ENCODE results near the gene MYO5C.

Gene MYO5C

DNA sequence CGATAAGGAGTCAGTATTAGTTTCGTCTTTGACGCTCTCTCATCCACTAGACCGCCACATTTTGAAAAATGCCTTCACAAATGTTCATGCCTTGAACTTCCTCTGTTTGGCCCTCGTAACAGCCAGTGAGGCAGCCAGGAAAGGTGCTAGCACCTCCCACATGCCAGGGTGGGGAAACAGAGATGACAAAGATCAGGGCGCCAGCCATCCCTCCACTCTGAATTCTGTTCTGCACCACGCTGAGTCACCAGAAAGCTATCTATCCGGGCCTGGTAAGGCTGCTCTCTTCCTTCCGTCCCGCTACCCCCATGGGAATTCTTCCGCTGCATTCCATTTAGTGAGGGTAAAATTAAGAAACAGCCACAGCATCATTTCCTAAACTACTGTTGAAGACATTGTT lies 151.7 kb downstream of the MYO5C start:
- no peak for TF ChIP-seq CTCF (IDR thresholded peaks at IDR 0.05)
- peaks cover 25% of the 10 kb centered on the region for H3K36me3 Mint-ChIP-seq (ENCODE audit: low read depth)
- no peaks in the 10 kb centered on the region for H3K27me3 Mint-ChIP-seq (ENCODE audit: low read depth, poor library complexity)
- peaks cover 5% of the 10 kb centered on the region for H3K9me3 Mint-ChIP-seq
- no peak overlapping the region for H3K4me3 Mint-ChIP-seq
- H3K4me1 Mint-ChIP-seq, result peaks cover 17% of the 10 kb centered on the region
- DNase-seq, result no peak
- no peak overlapping the region for H3K27ac Mint-ChIP-seq

Data from nephron progenitor cell (in vitro differentiated cells).